Inflammatory macrophage (primary cell): ENCODE results near the gene CNOT1.
"Not testable (repeated sequence)": the region's sequence is repeated elsewhere in the genome, so short reads cannot be mapped to it uniquely, and the experiment has no call there.

Experiments used
- DNase-seq, 2 donors: peaks; one replicate each; pipeline ENCODE4 v3.0.0-alpha.2; 2020 to 2022

The CNOT1 gene

GRCh38 chr16:58638148-58639036, 8.8 kb upstream of the CNOT1 start:
- DNase-seq: peak in 1 of 2 donors; percentile 25

GRCh38 chr16:58637021-58637420, 7.4 kb upstream of the CNOT1 start:
- not testable (repeated sequence) for DNase-seq

- DNase-seq: no peak
These were observed 6.8 kb upstream of the CNOT1 start for GRCh38 chr16:58636466-58636865.

GRCh38 chr16:58635502-58635901, 5.9 kb upstream of the CNOT1 start:
- no peak for DNase-seq

GRCh38 chr16:58634265-58634802, 4.7 kb upstream of the CNOT1 start:
- no peak for DNase-seq

GRCh38 chr16:58628845-58629732, 537 bp downstream of the CNOT1 start:
- peak; percentile 19 to 78 for DNase-seq

- no peak for DNase-seq
These were observed 5.4 kb downstream of the CNOT1 start for GRCh38 chr16:58624209-58624608.

- DNase-seq: no peak
These were observed 9.2 kb downstream of the CNOT1 start for GRCh38 chr16:58620396-58620795.

GRCh38 chr16:58615280-58615679, 14.3 kb downstream of the CNOT1 start:
- no peak for DNase-seq

- no peak for DNase-seq
These were observed 14.8 kb downstream of the CNOT1 start for GRCh38 chr16:58614860-58615259.

- DNase-seq: no peak
These were observed 15.4 kb downstream of the CNOT1 start for GRCh38 chr16:58614212-58614611.

- not testable (repeated sequence) for DNase-seq
These were observed 16.7 kb downstream of the CNOT1 start for GRCh38 chr16:58612965-58613364.

- DNase-seq: no peak
These were observed 21.0 kb downstream of the CNOT1 start for GRCh38 chr16:58608601-58609136.

GRCh38 chr16:58605562-58605961, 24.1 kb downstream of the CNOT1 start:
- no peak for DNase-seq

GRCh38 chr16:58591083-58591482, 38.5 kb downstream of the CNOT1 start:
- no peak for DNase-seq

GRCh38 chr16:58589326-58589905, 40.2 kb downstream of the CNOT1 start:
- no peak for DNase-seq

GRCh38 chr16:58588406-58588805, 41.2 kb downstream of the CNOT1 start:
- no peak for DNase-seq

GRCh38 chr16:58586340-58587030, 43.1 kb downstream of the CNOT1 start:
- no peak for DNase-seq

- DNase-seq: no peak
These were observed 44.7 kb downstream of the CNOT1 start for GRCh38 chr16:58584831-58585505.

- no peak for DNase-seq
These were observed 46.5 kb downstream of the CNOT1 start for GRCh38 chr16:58582971-58583765.
